AG09319 (cell line): ENCODE results near the gene SERINC5.

Source experiments
- DNase-seq: peaks from one replicate; pipeline ENCODE4 v3.0.0-alpha.2; 2010; ENCODE audit warnings: low read depth; ENCODE audit errors: extremely low read depth
- TF ChIP-seq, protein P1 (sequence below): IDR thresholded peaks from 2 replicates; pipeline ENCODE4 v1.5.1; 2011; ENCODE audit warnings: low read depth, mild to moderate bottlenecking, inconsistent platforms, low read length, moderate library complexity

SERINC5 gene

GRCh38 chr5:80152778-80153177, 103.1 kb downstream of the SERINC5 start:
- no peak for DNase-seq
- TF ChIP-seq, protein P1, sequence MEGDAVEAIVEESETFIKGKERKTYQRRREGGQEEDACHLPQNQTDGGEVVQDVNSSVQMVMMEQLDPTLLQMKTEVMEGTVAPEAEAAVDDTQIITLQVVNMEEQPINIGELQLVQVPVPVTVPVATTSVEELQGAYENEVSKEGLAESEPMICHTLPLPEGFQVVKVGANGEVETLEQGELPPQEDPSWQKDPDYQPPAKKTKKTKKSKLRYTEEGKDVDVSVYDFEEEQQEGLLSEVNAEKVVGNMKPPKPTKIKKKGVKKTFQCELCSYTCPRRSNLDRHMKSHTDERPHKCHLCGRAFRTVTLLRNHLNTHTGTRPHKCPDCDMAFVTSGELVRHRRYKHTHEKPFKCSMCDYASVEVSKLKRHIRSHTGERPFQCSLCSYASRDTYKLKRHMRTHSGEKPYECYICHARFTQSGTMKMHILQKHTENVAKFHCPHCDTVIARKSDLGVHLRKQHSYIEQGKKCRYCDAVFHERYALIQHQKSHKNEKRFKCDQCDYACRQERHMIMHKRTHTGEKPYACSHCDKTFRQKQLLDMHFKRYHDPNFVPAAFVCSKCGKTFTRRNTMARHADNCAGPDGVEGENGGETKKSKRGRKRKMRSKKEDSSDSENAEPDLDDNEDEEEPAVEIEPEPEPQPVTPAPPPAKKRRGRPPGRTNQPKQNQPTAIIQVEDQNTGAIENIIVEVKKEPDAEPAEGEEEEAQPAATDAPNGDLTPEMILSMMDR = no peak

- TF ChIP-seq, protein P1 = no peak
These were observed 104.0 kb downstream of the SERINC5 start for GRCh38 chr5:80151890-80152289.

DNA sequence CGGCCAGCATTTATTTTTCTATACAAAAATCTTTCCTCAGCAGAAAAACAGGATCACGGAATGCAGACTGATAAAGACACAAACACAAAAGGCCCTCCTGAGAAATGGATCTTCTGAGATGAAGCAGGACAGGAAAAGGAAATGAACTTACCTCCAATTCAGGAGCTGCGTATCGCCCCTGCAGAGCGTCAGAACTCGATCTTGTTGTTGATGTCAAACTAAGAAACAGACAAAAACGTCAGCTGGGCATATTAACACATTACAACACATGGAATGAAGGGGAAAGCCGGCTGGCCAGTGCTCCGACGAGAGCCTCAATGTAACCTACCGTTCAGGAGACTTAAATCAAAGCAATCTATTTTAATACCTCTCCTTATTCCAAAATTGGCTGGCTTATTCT, 105.1 kb downstream of the SERINC5 start:
- TF ChIP-seq, protein P1 = no peak
- no peak for DNase-seq

More at GRCh38 chr5:80151890-80152289, 104.0 kb downstream of the SERINC5 start:
- no peak for DNase-seq

DNA sequence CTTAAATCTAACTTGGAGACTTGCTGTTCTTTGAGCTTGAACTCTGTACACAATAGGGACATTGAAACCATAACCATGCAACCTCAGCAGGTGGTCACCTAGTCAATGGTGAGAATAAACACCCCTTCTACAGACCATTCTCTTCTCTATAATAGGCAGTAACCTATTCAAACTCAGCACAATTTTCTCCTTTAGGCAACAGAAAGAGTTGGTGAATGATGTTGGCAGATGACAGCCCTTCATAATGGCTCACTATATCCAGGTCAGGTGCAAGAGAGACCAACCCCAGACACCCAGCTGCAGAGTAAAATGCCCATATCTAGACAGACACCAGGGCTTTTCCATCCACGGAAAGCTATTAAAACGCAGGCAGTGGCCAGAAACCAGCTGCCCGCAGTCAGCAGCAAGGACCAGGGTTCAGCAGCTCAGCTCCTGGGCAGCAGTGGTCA, 106.7 kb downstream of the SERINC5 start:
- TF ChIP-seq, protein P1 = no peak
- DNase-seq = no peak

GRCh38 chr5:80147119-80147815, 108.6 kb downstream of the SERINC5 start:
- TF ChIP-seq, protein P1 = no peak
- no peak for DNase-seq

DNA sequence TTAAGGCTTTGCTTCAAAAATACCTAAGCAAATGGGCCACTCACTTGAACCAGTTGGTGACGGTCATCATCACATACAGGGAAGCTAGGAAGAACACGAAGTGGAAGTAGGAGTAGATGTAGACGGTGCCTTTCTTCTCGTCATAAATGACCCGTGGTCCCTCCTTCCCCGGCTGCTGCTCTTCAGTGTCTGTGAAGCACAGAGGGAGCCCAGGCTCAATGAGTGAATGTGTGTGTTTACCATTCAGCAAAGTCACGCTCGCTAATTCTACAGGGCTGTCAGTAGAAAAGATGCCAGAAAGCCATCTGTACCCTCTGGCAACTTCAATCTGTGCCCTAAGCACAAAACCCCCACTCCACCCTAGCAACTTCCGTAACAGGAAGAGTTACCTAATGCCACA, 109.8 kb downstream of the SERINC5 start:
- TF ChIP-seq, protein P1 = no peak
- DNase-seq = no peak

- TF ChIP-seq, protein P1 = no peak
- no peak for DNase-seq
These were observed 112.4 kb downstream of the SERINC5 start for GRCh38 chr5:80143491-80143890.
